GM12865 (cell line): ENCODE measurements around the gene DPP10.

ENCODE experiments used
- DNase-seq: peaks from one replicate; pipeline ENCODE4 v3.0.0; 2010; ENCODE audit warnings: low read depth
- H3K4me3 ChIP-seq: 2 replicates; pipeline ENCODE4 v1.5.1; 2011; ENCODE audit warnings: mild to moderate bottlenecking, low read depth, low read length, control low read depth
- TF ChIP-seq, protein P1 (sequence below): IDR thresholded peaks from 2 replicates; pipeline ENCODE4 v1.5.1; 2011; ENCODE audit warnings: low read length, control low read depth, low read depth, inconsistent platforms; ENCODE audit not compliant: insufficient read depth; ENCODE audit errors: missing control alignments

DPP10 gene

DNA sequence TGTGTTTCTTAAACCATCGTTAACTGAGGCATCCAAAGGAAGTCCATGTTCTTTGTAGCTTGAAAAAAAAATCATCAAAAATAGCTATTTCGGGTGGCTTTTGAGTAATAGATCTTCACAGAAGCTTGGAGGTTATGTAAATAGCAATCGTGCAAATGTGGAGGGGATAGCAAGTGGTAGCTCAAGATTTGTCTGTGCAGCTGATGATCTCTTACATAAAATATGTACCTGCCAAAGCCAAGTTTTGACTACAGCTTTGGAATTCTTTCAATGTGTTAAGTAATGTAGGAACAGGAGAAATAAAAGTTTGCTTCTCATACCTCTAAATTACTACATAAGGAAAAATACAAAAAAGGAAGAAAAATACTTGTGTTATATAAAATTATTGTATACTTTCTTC lies 1432.0 kb downstream of the DPP10 start:
- TF ChIP-seq, protein P1, sequence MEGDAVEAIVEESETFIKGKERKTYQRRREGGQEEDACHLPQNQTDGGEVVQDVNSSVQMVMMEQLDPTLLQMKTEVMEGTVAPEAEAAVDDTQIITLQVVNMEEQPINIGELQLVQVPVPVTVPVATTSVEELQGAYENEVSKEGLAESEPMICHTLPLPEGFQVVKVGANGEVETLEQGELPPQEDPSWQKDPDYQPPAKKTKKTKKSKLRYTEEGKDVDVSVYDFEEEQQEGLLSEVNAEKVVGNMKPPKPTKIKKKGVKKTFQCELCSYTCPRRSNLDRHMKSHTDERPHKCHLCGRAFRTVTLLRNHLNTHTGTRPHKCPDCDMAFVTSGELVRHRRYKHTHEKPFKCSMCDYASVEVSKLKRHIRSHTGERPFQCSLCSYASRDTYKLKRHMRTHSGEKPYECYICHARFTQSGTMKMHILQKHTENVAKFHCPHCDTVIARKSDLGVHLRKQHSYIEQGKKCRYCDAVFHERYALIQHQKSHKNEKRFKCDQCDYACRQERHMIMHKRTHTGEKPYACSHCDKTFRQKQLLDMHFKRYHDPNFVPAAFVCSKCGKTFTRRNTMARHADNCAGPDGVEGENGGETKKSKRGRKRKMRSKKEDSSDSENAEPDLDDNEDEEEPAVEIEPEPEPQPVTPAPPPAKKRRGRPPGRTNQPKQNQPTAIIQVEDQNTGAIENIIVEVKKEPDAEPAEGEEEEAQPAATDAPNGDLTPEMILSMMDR: no peak
- no peak overlapping the region for H3K4me3 ChIP-seq
- DNase-seq: no peak

DNA sequence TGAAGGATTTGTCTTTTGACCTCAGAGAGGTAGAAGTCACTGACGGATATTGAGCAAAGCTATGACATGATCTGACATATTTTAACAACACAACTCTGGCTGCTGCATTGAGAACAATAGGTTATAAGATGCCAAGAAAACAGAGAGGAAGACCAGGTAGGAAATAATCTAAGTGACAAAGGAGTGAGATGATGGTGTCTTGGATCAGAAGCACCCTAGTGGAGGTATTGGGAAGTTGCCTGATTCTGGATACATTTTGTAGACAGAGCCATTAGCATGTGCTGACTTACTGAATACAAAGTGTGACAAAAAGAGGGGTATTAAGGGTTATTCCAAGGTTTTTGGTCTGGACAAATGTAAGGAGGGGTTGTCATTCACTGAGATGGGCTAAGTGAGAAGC lies 1438.1 kb downstream of the DPP10 start:
- no peak for DNase-seq
- TF ChIP-seq, protein P1: no peak
- no peak overlapping the region for H3K4me3 ChIP-seq

DNA sequence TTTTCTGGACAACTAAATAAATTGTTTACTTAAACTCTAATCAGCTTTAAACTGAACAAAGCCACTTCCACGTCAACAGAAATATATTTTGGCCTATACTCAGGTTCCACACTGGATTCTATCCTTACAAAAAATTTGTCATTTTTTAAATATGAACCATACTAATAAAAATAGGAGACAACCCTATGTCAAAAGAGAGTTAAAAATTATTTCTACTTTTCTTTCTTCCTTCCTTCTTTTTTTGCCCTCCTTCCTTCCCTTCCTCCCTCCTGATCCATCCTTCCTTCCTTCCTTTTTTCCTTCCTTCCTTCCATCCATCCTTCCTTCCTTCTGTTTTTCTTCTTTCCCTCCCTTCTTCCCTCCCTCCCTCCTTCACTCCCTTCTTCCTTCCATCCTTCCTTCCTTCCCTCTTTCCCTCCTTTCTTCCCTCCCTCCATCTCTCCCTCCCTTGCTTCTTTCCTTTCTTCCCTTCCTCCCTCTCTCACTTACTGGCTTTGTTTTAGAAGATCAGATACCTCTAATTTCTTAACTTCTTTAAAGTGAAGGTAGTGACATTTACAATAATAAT lies 1444.9 kb downstream of the DPP10 start:
- TF ChIP-seq, protein P1: no peak
- no peak for DNase-seq
- H3K4me3 ChIP-seq: no peak overlapping the region
